ENCODE measurements around the gene CFAP141.

DNA sequence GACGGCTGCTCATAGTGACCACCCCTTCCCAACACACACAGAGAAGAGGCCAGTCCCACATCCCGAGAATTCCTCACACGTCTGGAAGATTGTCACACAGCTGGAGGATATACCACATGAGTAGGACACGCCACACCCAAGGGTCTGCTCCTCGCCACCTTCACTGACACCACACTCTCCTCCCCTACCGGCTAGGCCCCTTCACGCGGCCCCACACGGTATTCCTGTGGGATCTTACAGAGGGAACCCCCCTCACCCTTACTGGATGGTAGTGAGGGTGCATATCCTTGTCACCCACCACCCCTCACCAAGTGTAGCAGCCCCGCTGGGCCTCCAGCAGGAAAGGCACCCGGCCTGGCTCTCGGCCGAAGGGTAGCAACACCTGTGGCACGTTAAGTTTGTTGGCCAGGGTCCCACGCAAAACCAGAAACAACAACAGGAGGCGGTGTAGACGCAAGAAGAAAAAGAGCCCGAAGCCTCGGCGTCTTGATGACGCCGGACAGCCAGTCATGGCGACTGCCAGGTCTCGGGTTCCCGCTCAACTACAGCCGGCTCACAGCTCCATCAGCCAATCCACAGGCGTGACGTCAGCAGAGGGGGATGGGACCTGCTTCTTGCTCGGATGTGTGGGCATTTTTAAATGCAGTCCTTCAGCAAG, 51.5 kb downstream of the CFAP141 start, which contains the start of gene NUP210L:
- TF ChIP-seq POLR2A (IDR thresholded peaks at IDR 0.05) = no peak
- no peak for TF ChIP-seq CTCF (IDR thresholded peaks at IDR 0.05)

Data from lower leg skin (tissue), 3 donors.